Activated CD4-positive, CD25-positive, alpha-beta regulatory T cell treated with anti-CD3 and anti-CD28 coated beads, Interleukin-2, amount 50 U/mL, for 16 hours (primary cell): ENCODE measurements around the gene NDE1.

Experiments
- DNase-seq: peaks from one replicate; pipeline ENCODE4 v3.0.0-alpha.2; 2020; ENCODE audit warnings: low read depth, low spot score

NDE1 gene

GRCh38 chr16:15737140-15737644, 87.1 kb downstream of the NDE1 start:
- DNase-seq, result no peak

- no peak for DNase-seq
Measured at GRCh38 chr16:15739464-15739863, 89.4 kb downstream of the NDE1 start.

GRCh38 chr16:15739950-15740349, 89.9 kb downstream of the NDE1 start:
- DNase-seq, result no peak

GRCh38 chr16:15741207-15741871, 91.3 kb downstream of the NDE1 start:
- DNase-seq, result no peak

GRCh38 chr16:15742716-15743115, 92.7 kb downstream of the NDE1 start:
- no peak for DNase-seq

- no peak for DNase-seq
Measured at GRCh38 chr16:15743657-15744056, 93.6 kb downstream of the NDE1 start.

GRCh38 chr16:15746332-15746731, 96.3 kb downstream of the NDE1 start:
- no peak for DNase-seq

GRCh38 chr16:15747937-15748336, 97.9 kb downstream of the NDE1 start:
- DNase-seq, result no peak

GRCh38 chr16:15748654-15749053, 98.6 kb downstream of the NDE1 start:
- no peak for DNase-seq

GRCh38 chr16:15749371-15749770, 99.3 kb downstream of the NDE1 start:
- DNase-seq, result no peak

- no peak for DNase-seq
Measured at GRCh38 chr16:15749985-15750384, 99.9 kb downstream of the NDE1 start.

- no peak for DNase-seq
Measured at GRCh38 chr16:15751940-15752339, 101.9 kb downstream of the NDE1 start.

- DNase-seq, result no peak
Measured at GRCh38 chr16:15752717-15753488, 102.9 kb downstream of the NDE1 start.

GRCh38 chr16:15754821-15755534, 104.9 kb downstream of the NDE1 start:
- DNase-seq, result no peak

GRCh38 chr16:15757077-15757386, 107.0 kb downstream of the NDE1 start:
- no peak for DNase-seq

GRCh38 chr16:15757630-15758251, 107.7 kb downstream of the NDE1 start:
- no peak for DNase-seq

- DNase-seq, result no peak
Measured at GRCh38 chr16:15759070-15759469, 109.0 kb downstream of the NDE1 start.

GRCh38 chr16:15760129-15760528, 110.1 kb downstream of the NDE1 start:
- DNase-seq, result no peak

- DNase-seq, result no peak
Measured at GRCh38 chr16:15764112-15764511, 114.1 kb downstream of the NDE1 start.

- DNase-seq, result no peak
Measured at GRCh38 chr16:15765116-15765515, 115.1 kb downstream of the NDE1 start.

GRCh38 chr16:15765880-15766279, 115.8 kb downstream of the NDE1 start:
- DNase-seq, result peak; percentile 1

- no peak for DNase-seq
Measured at GRCh38 chr16:15766918-15767317, 116.9 kb downstream of the NDE1 start.
